Measurements from ENCODE around the gene CLTC. TPM values are rescaled to one million over a fixed set of nuclear protein-coding genes. Genes with fewer than 3 reads are reported as not detected.
"Not testable (repeated sequence)": the region's sequence is repeated elsewhere in the genome, so short reads cannot be mapped to it uniquely, and the experiment has no call there.

Gene CLTC
- total RNA-seq, 1 experiment from 2014 or later: 269 TPM

DNA sequence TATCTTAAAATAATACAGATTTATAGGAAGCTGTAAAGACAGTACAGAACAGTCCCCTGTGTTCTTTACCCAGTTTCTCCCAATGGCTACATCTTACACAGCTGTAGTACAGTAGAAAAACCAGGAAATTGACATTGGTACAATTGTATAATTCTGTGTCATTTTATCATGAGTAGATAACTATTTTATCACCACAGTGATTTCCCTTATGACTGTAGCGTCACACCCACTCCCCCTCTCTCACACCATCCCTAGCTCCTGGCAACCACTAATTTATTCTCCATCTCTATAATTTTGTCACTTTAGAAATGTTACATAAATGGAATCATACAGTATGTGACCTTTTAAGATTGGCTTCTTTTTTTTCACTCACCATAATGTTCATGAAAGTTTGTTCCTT lies 30.9 kb downstream of the CLTC start:
- H2AFZ ChIP-seq (ENCODE audit: low read length): no peak overlapping the region
- DNase-seq (no peak), ATAC-seq (peak; percentile 12; the same call in 1 of the 2 replicates)
- H3K36me3 ChIP-seq (ENCODE audit: low read depth, low read length): peaks cover 88% of the 10 kb centered on the region
- POLR2A ChIA-PET (ENCODE audit: unreplicated experiment): interaction anchor here (0.7 kb wide), 2 partner anchors 19 to 608 kb away, joined by 5 read pairs; no protein-coding TSS in a partner anchor
- peak overlapping the region; percentile 10 for H3K4me2 ChIP-seq (ENCODE audit: low read length)
- BruUV-seq (replicated peaks): no TSS peak
- CTCF ChIA-PET: no interaction called here
- no peaks in the 10 kb centered on the region for H3K9me2 ChIP-seq (replicated peaks; ENCODE audit: low read length)
- H3K9me3 ChIP-seq (ENCODE audit: low read length): no peaks in the 10 kb centered on the region
- intact Hi-C loops (cut with micrococcal nuclease): loop anchor here (1.0 kb wide), 1 partner anchor 15 kb away; no protein-coding TSS in a partner anchor
- H3K9ac ChIP-seq (ENCODE audit: low read length): no peak overlapping the region
- TF ChIP-seq EZH2phosphoT487 (IDR thresholded peaks at IDR 0.05; ENCODE audit: borderline replicate concordance, low read length): no peak
- TF ChIP-seq, protein P1, sequence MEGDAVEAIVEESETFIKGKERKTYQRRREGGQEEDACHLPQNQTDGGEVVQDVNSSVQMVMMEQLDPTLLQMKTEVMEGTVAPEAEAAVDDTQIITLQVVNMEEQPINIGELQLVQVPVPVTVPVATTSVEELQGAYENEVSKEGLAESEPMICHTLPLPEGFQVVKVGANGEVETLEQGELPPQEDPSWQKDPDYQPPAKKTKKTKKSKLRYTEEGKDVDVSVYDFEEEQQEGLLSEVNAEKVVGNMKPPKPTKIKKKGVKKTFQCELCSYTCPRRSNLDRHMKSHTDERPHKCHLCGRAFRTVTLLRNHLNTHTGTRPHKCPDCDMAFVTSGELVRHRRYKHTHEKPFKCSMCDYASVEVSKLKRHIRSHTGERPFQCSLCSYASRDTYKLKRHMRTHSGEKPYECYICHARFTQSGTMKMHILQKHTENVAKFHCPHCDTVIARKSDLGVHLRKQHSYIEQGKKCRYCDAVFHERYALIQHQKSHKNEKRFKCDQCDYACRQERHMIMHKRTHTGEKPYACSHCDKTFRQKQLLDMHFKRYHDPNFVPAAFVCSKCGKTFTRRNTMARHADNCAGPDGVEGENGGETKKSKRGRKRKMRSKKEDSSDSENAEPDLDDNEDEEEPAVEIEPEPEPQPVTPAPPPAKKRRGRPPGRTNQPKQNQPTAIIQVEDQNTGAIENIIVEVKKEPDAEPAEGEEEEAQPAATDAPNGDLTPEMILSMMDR (conservative IDR thresholded peaks at IDR 0.05; ENCODE audit: low read depth, low read length): no peak
- no peak for TF ChIP-seq EZH2 (IDR thresholded peaks at IDR 0.05; ENCODE audit: low read length, unreplicated experiment)
- peak overlapping the region; percentile 10; the same call in 1 of the 2 replicates for H3K27ac ChIP-seq (ENCODE audit: low read length)
- peaks cover 23% of the 10 kb centered on the region for H3K4me1 ChIP-seq (ENCODE audit: insufficient read depth, low read length)
- no peaks in the 10 kb centered on the region for H3K27me3 ChIP-seq (ENCODE audit: low read length)
- peaks cover 61% of the 10 kb centered on the region for H4K20me1 ChIP-seq (ENCODE audit: low read length)
- H3K4me3 ChIP-seq (ENCODE audit: low read length): no peak overlapping the region
- peaks cover 76% of the 10 kb centered on the region for H3K79me2 ChIP-seq (ENCODE audit: low read length)
- peaks cover 8% of the 10 kb centered on the region for H3F3A ChIP-seq (ENCODE audit: low read length, unreplicated experiment)

GRCh38 chr17:59651346-59651745 lies 31.7 kb downstream of the CLTC start:
- Histone ChIP-seq H3K9ac (ENCODE audit: low read length) (no peak overlapping the region), H3K4me2 (ENCODE audit: low read length) (peak overlapping the region; percentile 10), H3K4me3 (ENCODE audit: low read length) (no peak overlapping the region), H3K36me3 (ENCODE audit: low read depth, low read length) (peaks cover 87% of the 10 kb centered on the region), H3K9me2 (replicated peaks; ENCODE audit: low read length) (no peaks in the 10 kb centered on the region), H3K4me1 (ENCODE audit: insufficient read depth, low read length) (peaks cover 23% of the 10 kb centered on the region), H4K20me1 (ENCODE audit: low read length) (peaks cover 58% of the 10 kb centered on the region), H3K79me2 (ENCODE audit: low read length) (peaks cover 71% of the 10 kb centered on the region), H3K9me3 (ENCODE audit: low read length) (no peaks in the 10 kb centered on the region), H3K27me3 (ENCODE audit: low read length) (no peaks in the 10 kb centered on the region), H2AFZ (ENCODE audit: low read length) (no peak overlapping the region), H3K27ac (ENCODE audit: low read length) (peak overlapping the region; percentile 31), H3F3A (ENCODE audit: low read length, unreplicated experiment) (peaks cover 8% of the 10 kb centered on the region)
- TF ChIP-seq EZH2 (IDR thresholded peaks at IDR 0.05; ENCODE audit: low read length, unreplicated experiment): no peak
- TF ChIP-seq, protein P1 (conservative IDR thresholded peaks at IDR 0.05; ENCODE audit: low read depth, low read length): no peak
- TF ChIP-seq EZH2phosphoT487 (IDR thresholded peaks at IDR 0.05; ENCODE audit: borderline replicate concordance, low read length): no peak
- ChIA-PET POLR2A (ENCODE audit: unreplicated experiment) (interaction anchor here (0.7 kb wide), 1 partner anchor 32 kb away, joined by 3 read pairs; no protein-coding TSS in a partner anchor), CTCF (no interaction called here)
- DNase-seq: peak; percentile 74
- intact Hi-C loops (cut with micrococcal nuclease): loop anchor here (1.0 kb wide), 1 partner anchor 14 kb away; no protein-coding TSS in a partner anchor
- ATAC-seq: peak; percentile 94
- BruUV-seq (replicated peaks): no TSS peak

DNA sequence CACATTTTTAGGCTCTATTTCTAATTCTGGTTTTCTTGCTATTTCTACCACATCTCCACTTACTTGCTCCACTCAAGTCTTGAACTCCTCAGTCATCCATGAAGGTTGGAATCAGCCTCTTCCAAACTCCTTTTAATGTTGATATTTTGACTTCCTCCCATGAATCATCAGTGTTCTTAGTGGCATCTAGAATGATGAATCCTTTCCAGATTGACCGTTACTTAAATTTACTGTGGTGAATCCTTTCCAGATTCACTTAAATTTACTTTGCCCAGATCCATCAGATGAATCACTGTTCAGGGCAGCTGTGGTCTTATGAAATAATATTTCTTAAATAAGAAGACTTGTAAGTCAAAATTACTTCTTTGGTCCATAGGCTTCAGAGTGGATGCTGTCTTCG lies 32.4 kb downstream of the CLTC start:
- Histone ChIP-seq H3K36me3 (ENCODE audit: low read depth, low read length) (peaks cover 83% of the 10 kb centered on the region), H3F3A (ENCODE audit: low read length, unreplicated experiment) (peaks cover 8% of the 10 kb centered on the region), H3K9ac (ENCODE audit: low read length) (no peak overlapping the region), H3K4me1 (ENCODE audit: insufficient read depth, low read length) (peaks cover 23% of the 10 kb centered on the region), H4K20me1 (ENCODE audit: low read length) (peaks cover 50% of the 10 kb centered on the region), H2AFZ (ENCODE audit: low read length) (no peak overlapping the region), H3K79me2 (ENCODE audit: low read length) (peaks cover 63% of the 10 kb centered on the region), H3K4me2 (ENCODE audit: low read length) (0 out of 2 replicates have a peak overlapping the region, but pooled peaks have one; percentile 1), H3K4me3 (ENCODE audit: low read length) (no peak overlapping the region), H3K27me3 (ENCODE audit: low read length) (no peaks in the 10 kb centered on the region), H3K9me2 (replicated peaks; ENCODE audit: low read length) (no peaks in the 10 kb centered on the region), H3K27ac (ENCODE audit: low read length) (peak overlapping the region; percentile 31), H3K9me3 (ENCODE audit: low read length) (no peaks in the 10 kb centered on the region)
- POLR2A ChIA-PET (ENCODE audit: unreplicated experiment): interaction anchor here (0.6 to 0.7 kb wide), 2 partner anchors 14 to 33 kb away, joined by 3 read pairs; no protein-coding TSS in a partner anchor
- no TSS peak for BruUV-seq (replicated peaks)
- CTCF ChIA-PET: no interaction called here
- ATAC-seq: peak; percentile 54
- DNase-seq: peak; percentile 64
- intact Hi-C loops (cut with micrococcal nuclease): no loop called here
- TF ChIP-seq EZH2phosphoT487 (IDR thresholded peaks at IDR 0.05; ENCODE audit: borderline replicate concordance, low read length) (no peak), EZH2 (IDR thresholded peaks at IDR 0.05; ENCODE audit: low read length, unreplicated experiment) (no peak)
- TF ChIP-seq, protein P1 (conservative IDR thresholded peaks at IDR 0.05; ENCODE audit: low read depth, low read length): no peak

DNA sequence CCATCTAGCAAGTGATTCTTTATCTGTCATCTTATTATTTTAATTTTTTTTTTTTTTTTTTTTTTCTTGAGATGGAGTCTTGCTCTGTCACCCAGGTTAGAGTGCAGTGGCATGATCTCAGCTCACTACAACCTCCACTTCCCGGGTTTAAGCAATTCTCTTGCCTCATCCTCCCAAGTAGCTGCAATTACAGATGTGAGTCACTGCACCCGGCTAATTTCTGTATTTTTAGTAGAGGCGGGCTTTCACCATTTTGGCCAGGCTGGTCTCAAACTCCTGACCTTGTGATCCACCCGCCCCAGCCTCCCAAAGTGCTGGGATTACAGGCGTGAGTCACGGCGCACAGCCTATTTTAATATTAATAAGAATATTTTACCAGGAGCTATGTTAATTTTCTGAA lies 36.9 kb downstream of the CLTC start:
- ATAC-seq; intact Hi-C loops (cut with micrococcal nuclease); H3K4me2 ChIP-seq (ENCODE audit: low read length); H3K4me3 ChIP-seq (ENCODE audit: low read length); H3F3A ChIP-seq (ENCODE audit: low read length, unreplicated experiment); H2AFZ ChIP-seq (ENCODE audit: low read length); H3K9me2 ChIP-seq (replicated peaks; ENCODE audit: low read length); BruUV-seq (replicated peaks); CTCF ChIA-PET; H3K9ac ChIP-seq (ENCODE audit: low read length); H3K9me3 ChIP-seq (ENCODE audit: low read length); H3K4me1 ChIP-seq (ENCODE audit: insufficient read depth, low read length); H3K27me3 ChIP-seq (ENCODE audit: low read length); H3K27ac ChIP-seq (ENCODE audit: low read length); POLR2A ChIA-PET (ENCODE audit: unreplicated experiment); DNase-seq: not testable (repeated sequence)
- Histone ChIP-seq H3K79me2 (ENCODE audit: low read length) (peaks cover 36% of the 10 kb centered on the region), H4K20me1 (ENCODE audit: low read length) (peaks cover 17% of the 10 kb centered on the region), H3K36me3 (ENCODE audit: low read depth, low read length) (peaks cover 77% of the 10 kb centered on the region)

All from PC-3 (cell line).